HepG2 (cell line): Measurements from ENCODE around the gene MYADML2. TPM values are rescaled to one million over a fixed set of nuclear protein-coding genes. Genes with fewer than 3 reads are reported as not detected.

Source experiments
- AGO1 ChIP-seq: fragments of 200-400 bp; formaldehyde crosslinking; IDR thresholded peaks from 2 replicates; pipeline ENCODE4 v1.6.1; 2017; ENCODE audit warnings: mild to moderate bottlenecking, low read depth, low read length, moderate library complexity; ENCODE audit not compliant: poor library complexity, severe bottlenecking
- CHD4 ChIP-seq: fragments of 200-600 bp; sonication (generic); IDR thresholded peaks from 2 replicates; pipeline ENCODE4 v1.7.0; 2017; ENCODE audit warnings: mild to moderate bottlenecking, low read length, borderline replicate concordance
- NFYB ChIP-seq: sonication (generic); formaldehyde crosslinking; IDR thresholded peaks from 2 replicates; pipeline ENCODE4 v1.4.0; 2020; ENCODE audit warnings: missing genetic modification reagents
- REPIN1 ChIP-seq: sonication (generic); formaldehyde crosslinking; IDR thresholded peaks from 2 replicates; pipeline ENCODE4 v1.8.0; 2022; ENCODE audit warnings: missing genetic modification reagents, low read depth, mild to moderate bottlenecking, borderline replicate concordance
- TRIM24 ChIP-seq: sonication (generic); formaldehyde crosslinking; IDR thresholded peaks from 2 replicates; pipeline ENCODE4 v1.8.0; 2022; ENCODE audit warnings: mild to moderate bottlenecking, missing genetic modification reagents
- ZBTB40 ChIP-seq, 2 experiments: fragments of 450-650 bp in 1 of 2; sonication (generic) in 1 of 2; formaldehyde crosslinking in 1 of 2; IDR thresholded peaks; 2 replicates each; pipeline versions ENCODE4 v1.6.1 to v1.8.0; 2016 to 2022; ENCODE audit warnings: antibody characterized with exemption in 1 of 2, mild to moderate bottlenecking in 1 of 2, missing genetic modification reagents in 1 of 2
- ZNF333 ChIP-seq: sonication (generic); formaldehyde crosslinking; IDR thresholded peaks from 2 replicates; pipeline ENCODE4 v1.4.0; 2020; ENCODE audit warnings: mild to moderate bottlenecking, missing genetic modification reagents, borderline replicate concordance
- ZNF605 ChIP-seq: sonication (generic); formaldehyde crosslinking; IDR thresholded peaks from 2 replicates; pipeline ENCODE4 v1.8.0; 2022; ENCODE audit warnings: mild to moderate bottlenecking, missing genetic modification reagents
- ZNF644 ChIP-seq: IDR thresholded peaks from 2 replicates; pipeline ENCODE4 v1.6.1; 2016; ENCODE audit warnings: low read depth
- ZNF646 ChIP-seq: sonication (generic); formaldehyde crosslinking; IDR thresholded peaks from 2 replicates; pipeline ENCODE4 v1.9.0; 2021; ENCODE audit warnings: mild to moderate bottlenecking, missing genetic modification reagents
- ZNF674 ChIP-seq: sonication (generic); formaldehyde crosslinking; IDR thresholded peaks from 2 replicates; pipeline ENCODE4 v1.5.0; 2020; ENCODE audit warnings: low read depth, mild to moderate bottlenecking, missing genetic modification reagents
- ZNF777 ChIP-seq: sonication (generic); formaldehyde crosslinking; IDR thresholded peaks from 2 replicates; pipeline ENCODE4 v1.4.0; 2020; ENCODE audit warnings: missing genetic modification reagents
- polyA plus RNA-seq, 8 experiments: library from polyadenylated mRNA; depleted of rRNA in 3 of 8; stranded (reverse) in 7 of 8; unstranded in 1 of 8; fragments of >200 nt; fragmentation: Illumina TruSeq in 4 of 8; extraction: Trizol in 4 of 8; gene quantifications; 2 replicates each; pipeline versions ENCODE4 v1.2.1 to v1.2.3, GENCODE V29; 2011 to 2016; ENCODE audit warnings: low read depth in 4 of 8, missing spikeins in 1 of 8, mixed read lengths in 1 of 8; ENCODE audit not compliant: insufficient read depth in 1 of 8
- total RNA-seq, 5 experiments: library from RNA; depleted of rRNA; stranded (reverse); fragments of >200 nt; fragmentation: Illumina TruSeq; extraction: Trizol; gene quantifications; 2 replicates each; pipeline ENCODE4 v1.2.3, GENCODE V29; 2016; ENCODE audit warnings: low read depth in 1 of 5

Gene MYADML2
- total and polyA plus RNA-seq, 2 of the 13 experiments (the other 11 are each of a cell fraction or from before 2014, with no cell fraction given): not detected

GRCh38 chr17:81966343-81967243 lies 19.6 kb upstream of the MYADML2 start (continued):
- TF ChIP-seq TRIM24 (CRISPR knock-in tag): no peak
- TF ChIP-seq ZBTB40 (IDR thresholded peaks at IDR 0.05): no peak
- peak; percentile 69; the same call in 1 of the 2 replicates for TF ChIP-seq ZBTB40 (CRISPR knock-in tag; IDR thresholded peaks at IDR 0.05)
- no peak for TF ChIP-seq ZNF605
- peak; percentile 63 for TF ChIP-seq REPIN1 (CRISPR knock-in tag)
- peak; percentile 91 for TF ChIP-seq AGO1
- no peak; the same call in 1 of the 2 replicates for TF ChIP-seq ZNF674 (CRISPR knock-in tag)
- no peak for TF ChIP-seq ZNF646 (CRISPR knock-in tag)
- no peak; the same call in 1 of the 2 replicates for TF ChIP-seq ZNF333
- TF ChIP-seq NFYB (CRISPR knock-in tag): peak; percentile 43; the same call in 1 of the 2 replicates
- TF ChIP-seq CHD4: no peak
- TF ChIP-seq ZNF644 (CRISPR knock-in tag): peak; percentile 45; the same call in 1 of the 2 replicates
- TF ChIP-seq ZNF777 (CRISPR knock-in tag): peak; percentile 92
